Astrocyte (in vitro differentiated cells and primary cell): ENCODE measurements around the gene ZNF605. TPM values are rescaled to one million over a fixed set of nuclear protein-coding genes. Genes with fewer than 3 reads are reported as not detected.

Experiments used
- DNase-seq: peaks from one replicate; pipeline ENCODE4 v3.0.0-alpha.2; 2010; ENCODE audit warnings: low read depth
- FAIRE-seq: peaks from 2 replicates; lab custom pipeline; 2011; peaks lifted over from hg19 to GRCh38; lab: Jason Lieb, UNC
- H2AFZ ChIP-seq: 2 replicates; pipeline ENCODE4 v1.6.0; 2012; ENCODE audit warnings: low read depth, low read length, inconsistent platforms
- H3K27ac ChIP-seq: 2 replicates; pipeline ENCODE4 v1.5.1; 2011; ENCODE audit warnings: low read depth, low read length, inconsistent platforms
- H3K27me3 ChIP-seq: 2 replicates; pipeline ENCODE4 v1.6.0; 2011; ENCODE audit warnings: low read length, inconsistent platforms; ENCODE audit not compliant: insufficient read depth
- H3K36me3 ChIP-seq: 2 replicates; pipeline ENCODE4 v1.5.1; 2011; ENCODE audit warnings: low read length, inconsistent platforms; ENCODE audit not compliant: insufficient read depth
- H3K4me1 ChIP-seq: 2 replicates; pipeline ENCODE4 v1.5.1; 2011; ENCODE audit warnings: low read length, inconsistent platforms; ENCODE audit not compliant: insufficient read depth
- H3K4me2 ChIP-seq: 2 replicates; pipeline ENCODE4 v1.6.0; 2012; ENCODE audit warnings: low read length, inconsistent platforms
- H3K4me3 ChIP-seq: 2 replicates; pipeline ENCODE4 v1.5.1; 2011; ENCODE audit warnings: low read depth, mild to moderate bottlenecking, low read length, inconsistent platforms; ENCODE audit not compliant: insufficient read depth
- H3K79me2 ChIP-seq: 2 replicates; pipeline ENCODE4 v1.6.0; 2012; ENCODE audit warnings: mild to moderate bottlenecking, low read length, inconsistent platforms; ENCODE audit not compliant: insufficient read depth
- H3K9ac ChIP-seq: 2 replicates; pipeline ENCODE4 v1.6.0; 2012; ENCODE audit warnings: mild to moderate bottlenecking, low read length, inconsistent platforms
- H3K9me3 ChIP-seq: 2 replicates; pipeline ENCODE4 v1.5.1; 2012; ENCODE audit warnings: low read depth, mild to moderate bottlenecking, low read length, inconsistent platforms; ENCODE audit not compliant: insufficient read depth
- H4K20me1 ChIP-seq: 2 replicates; pipeline ENCODE4 v1.6.0; 2012; ENCODE audit warnings: low read length, inconsistent platforms; ENCODE audit not compliant: insufficient read depth
- H3K27ac Mint-ChIP-seq: one replicate; pipeline ENCODE4 v1.8.0; 2021; ENCODE audit warnings: mild to moderate bottlenecking, mixed read lengths; ENCODE audit not compliant: unreplicated experiment
- H3K27me3 Mint-ChIP-seq: one replicate; pipeline ENCODE4 v1.8.0; 2021; ENCODE audit warnings: low read depth, mixed read lengths; ENCODE audit not compliant: unreplicated experiment
- H3K36me3 Mint-ChIP-seq: one replicate; pipeline ENCODE4 v1.8.0; 2021; ENCODE audit warnings: low read depth, mixed read lengths; ENCODE audit not compliant: unreplicated experiment
- H3K4me1 Mint-ChIP-seq: one replicate; pipeline ENCODE4 v1.8.0; 2021; ENCODE audit warnings: low read depth, mixed read lengths; ENCODE audit not compliant: unreplicated experiment
- H3K4me3 Mint-ChIP-seq: one replicate; pipeline ENCODE4 v1.8.0; 2021; ENCODE audit warnings: mild to moderate bottlenecking, moderate library complexity, mixed read lengths; ENCODE audit not compliant: unreplicated experiment
- H3K9me3 Mint-ChIP-seq: one replicate; pipeline ENCODE4 v1.8.0; 2021; ENCODE audit warnings: mild to moderate bottlenecking, mixed read lengths; ENCODE audit not compliant: unreplicated experiment
- EZH2 ChIP-seq: IDR thresholded peaks from 2 replicates; pipeline ENCODE4 v1.6.1; 2012; ENCODE audit warnings: mild to moderate bottlenecking, low read length, inconsistent platforms; ENCODE audit not compliant: insufficient read depth
- total RNA-seq: library from RNA; stranded (reverse); gene quantifications from 2 replicates; pipeline ENCODE4 v1.2.1, GENCODE V29; 2021
- TF ChIP-seq, protein P1 (sequence below): IDR thresholded peaks from 2 replicates; pipeline ENCODE4 v1.5.1; 2011; ENCODE audit warnings: low read depth, mild to moderate bottlenecking, inconsistent platforms, low read length, moderate library complexity; ENCODE audit not compliant: insufficient read depth

Gene ZNF605
- total RNA-seq, 1 donor from 2014 or later: 16.2 TPM

DNA sequence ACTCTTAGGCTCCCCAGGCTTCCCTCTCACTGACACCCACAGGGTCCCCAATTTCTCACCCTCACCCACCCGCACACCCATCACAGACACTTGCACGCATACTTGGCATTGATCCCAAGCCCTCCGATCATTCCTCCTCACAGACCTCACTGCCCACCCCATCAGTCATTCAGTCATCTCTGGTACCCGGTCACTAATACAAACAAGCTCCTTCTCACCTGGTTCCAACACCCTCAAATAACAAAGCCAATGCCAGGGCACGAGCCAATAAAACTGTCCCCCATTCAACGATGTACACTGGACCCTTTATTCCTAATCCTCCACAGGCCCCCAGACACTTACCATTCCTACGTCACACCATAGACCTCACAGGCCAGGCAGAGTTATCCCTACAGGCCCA, 2.3 kb downstream of the ZNF605 start:
- TF ChIP-seq, protein P1, sequence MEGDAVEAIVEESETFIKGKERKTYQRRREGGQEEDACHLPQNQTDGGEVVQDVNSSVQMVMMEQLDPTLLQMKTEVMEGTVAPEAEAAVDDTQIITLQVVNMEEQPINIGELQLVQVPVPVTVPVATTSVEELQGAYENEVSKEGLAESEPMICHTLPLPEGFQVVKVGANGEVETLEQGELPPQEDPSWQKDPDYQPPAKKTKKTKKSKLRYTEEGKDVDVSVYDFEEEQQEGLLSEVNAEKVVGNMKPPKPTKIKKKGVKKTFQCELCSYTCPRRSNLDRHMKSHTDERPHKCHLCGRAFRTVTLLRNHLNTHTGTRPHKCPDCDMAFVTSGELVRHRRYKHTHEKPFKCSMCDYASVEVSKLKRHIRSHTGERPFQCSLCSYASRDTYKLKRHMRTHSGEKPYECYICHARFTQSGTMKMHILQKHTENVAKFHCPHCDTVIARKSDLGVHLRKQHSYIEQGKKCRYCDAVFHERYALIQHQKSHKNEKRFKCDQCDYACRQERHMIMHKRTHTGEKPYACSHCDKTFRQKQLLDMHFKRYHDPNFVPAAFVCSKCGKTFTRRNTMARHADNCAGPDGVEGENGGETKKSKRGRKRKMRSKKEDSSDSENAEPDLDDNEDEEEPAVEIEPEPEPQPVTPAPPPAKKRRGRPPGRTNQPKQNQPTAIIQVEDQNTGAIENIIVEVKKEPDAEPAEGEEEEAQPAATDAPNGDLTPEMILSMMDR: no peak
- no peak for TF ChIP-seq EZH2
- no peak overlapping the region for H2AFZ ChIP-seq
- peaks cover 31% of the 10 kb centered on the region for H3K9me3 ChIP-seq
- Mint-ChIP-seq H3K4me1 (peaks cover 8% of the 10 kb centered on the region), H3K4me3 (no peak overlapping the region), H3K9me3 (peaks cover 28% of the 10 kb centered on the region), H3K27me3 (no peaks in the 10 kb centered on the region), H3K27ac (peak overlapping the region; percentile 43), H3K36me3 (peaks cover 33% of the 10 kb centered on the region)
- H3K4me1 ChIP-seq: peaks cover 12% of the 10 kb centered on the region
- no peaks in the 10 kb centered on the region for H3K36me3 ChIP-seq
- no peak overlapping the region for H3K4me3 ChIP-seq
- no peaks in the 10 kb centered on the region for H3K27me3 ChIP-seq
- H3K9ac ChIP-seq: no peak overlapping the region
- H3K4me2 ChIP-seq: no peak overlapping the region
- no peak overlapping the region for H3K27ac ChIP-seq
- FAIRE-seq (no peak), DNase-seq (no peak)
- peaks cover 66% of the 10 kb centered on the region for H3K79me2 ChIP-seq
- H4K20me1 ChIP-seq: peaks cover 34% of the 10 kb centered on the region

DNA sequence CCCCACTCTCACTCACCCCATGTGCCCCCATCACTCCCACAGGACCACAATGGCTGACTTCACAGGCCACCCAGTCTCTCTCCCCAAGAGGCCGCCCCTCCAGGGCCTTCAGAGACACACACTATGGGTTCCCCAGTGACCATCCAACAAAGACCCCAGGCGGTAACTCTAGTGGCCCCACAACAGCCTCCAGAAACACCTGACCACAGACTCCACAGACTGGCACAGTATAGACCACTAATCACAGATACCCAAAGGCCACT, 3.0 kb downstream of the ZNF605 start:
- H3K4me2 ChIP-seq: no peak overlapping the region
- H3K9me3 ChIP-seq: peaks cover 37% of the 10 kb centered on the region
- H3K36me3 ChIP-seq: no peaks in the 10 kb centered on the region
- H3K27ac ChIP-seq: no peak overlapping the region
- DNase-seq (no peak), FAIRE-seq (no peak)
- Mint-ChIP-seq H3K36me3 (peaks cover 40% of the 10 kb centered on the region), H3K27me3 (no peaks in the 10 kb centered on the region), H3K4me1 (peaks cover 8% of the 10 kb centered on the region), H3K27ac (no peak overlapping the region), H3K4me3 (no peak overlapping the region), H3K9me3 (peaks cover 28% of the 10 kb centered on the region)
- no peak overlapping the region for H2AFZ ChIP-seq
- peaks cover 12% of the 10 kb centered on the region for H3K4me1 ChIP-seq
- no peak overlapping the region for H3K4me3 ChIP-seq
- H3K9ac ChIP-seq: no peak overlapping the region
- TF ChIP-seq, protein P1: no peak
- no peak for TF ChIP-seq EZH2
- H3K27me3 ChIP-seq: no peaks in the 10 kb centered on the region
- H3K79me2 ChIP-seq: peaks cover 72% of the 10 kb centered on the region
- H4K20me1 ChIP-seq: peaks cover 34% of the 10 kb centered on the region

DNA sequence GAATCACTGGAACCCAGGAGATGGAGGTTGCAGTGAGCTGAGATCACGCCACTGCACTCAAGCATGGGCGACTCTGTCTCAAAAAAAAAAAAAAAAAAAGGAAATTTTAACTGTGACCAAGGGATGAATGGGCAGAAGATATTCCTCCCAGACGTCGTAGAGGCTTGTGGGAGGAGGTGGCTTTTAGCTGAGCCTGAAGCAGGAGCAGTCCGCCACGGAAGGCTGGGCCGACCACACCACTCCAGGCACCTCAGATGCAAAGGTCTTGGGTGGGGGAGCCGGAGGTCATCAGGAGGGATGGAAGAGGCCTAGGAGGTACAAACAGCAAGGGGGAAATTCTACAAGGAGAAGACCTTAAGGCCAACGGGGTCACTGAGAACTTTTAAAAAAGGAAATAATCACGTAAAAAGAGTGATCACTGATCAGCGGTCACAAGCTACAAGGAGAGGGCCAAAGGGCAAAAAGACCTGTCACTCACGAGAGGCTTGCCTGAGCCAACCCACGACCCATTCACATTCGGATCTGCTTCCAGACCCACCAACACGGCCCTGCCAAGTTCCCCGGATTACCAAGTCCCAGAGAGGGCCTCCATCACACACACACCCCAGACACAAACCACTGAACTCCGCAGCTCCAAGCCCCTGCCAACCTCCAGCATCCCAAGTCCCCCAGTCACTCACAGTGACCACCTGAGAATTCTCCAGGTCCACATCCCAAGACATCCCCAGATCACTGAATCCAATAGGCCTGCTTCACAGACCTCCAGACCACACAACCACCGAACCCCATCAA, 3.5 kb downstream of the ZNF605 start:
- Histone ChIP-seq H3K27me3 (no peaks in the 10 kb centered on the region), H3K36me3 (no peaks in the 10 kb centered on the region), H2AFZ (no peak overlapping the region), H3K27ac (no peak overlapping the region), H4K20me1 (peaks cover 34% of the 10 kb centered on the region), H3K79me2 (peaks cover 73% of the 10 kb centered on the region), H3K4me2 (no peak overlapping the region), H3K4me3 (no peak overlapping the region), H3K9ac (no peak overlapping the region), H3K9me3 (peaks cover 39% of the 10 kb centered on the region), H3K4me1 (peaks cover 12% of the 10 kb centered on the region)
- FAIRE-seq: no peak
- Mint-ChIP-seq H3K9me3 (peaks cover 28% of the 10 kb centered on the region), H3K27me3 (no peaks in the 10 kb centered on the region), H3K4me1 (peaks cover 8% of the 10 kb centered on the region), H3K36me3 (peaks cover 42% of the 10 kb centered on the region), H3K27ac (no peak overlapping the region), H3K4me3 (no peak overlapping the region)
- DNase-seq: no peak
- TF ChIP-seq, protein P1: no peak
- TF ChIP-seq EZH2: no peak
